OCI-LY3 (cell line): ENCODE results near the gene NAA16.

Experiments used
- H2AFZ ChIP-seq: fragments of 200-600, 300-600 bp; shearing (Covaris generic); 2 replicates; pipeline ENCODE4 v1.6.0; 2014; ENCODE audit warnings: antibody characterized with exemption, low read depth, low read length
- H3K27ac ChIP-seq: fragments of 200-600, 300-600 bp; sonication (generic); 2 replicates; pipeline ENCODE4 v1.5.1; 2014; ENCODE audit warnings: mild to moderate bottlenecking, low read length, moderate library complexity, mixed read lengths
- H3K27me3 ChIP-seq: fragments of 200-600, 300-600 bp; sonication (generic); 2 replicates; pipeline ENCODE4 v1.6.1; 2014; ENCODE audit warnings: low read depth, low read length, mixed read lengths
- H3K36me3 ChIP-seq: fragments of 200-600, 300-600 bp; sonication (generic); replicated peaks from 2 replicates; pipeline ENCODE3; 2014; ENCODE audit warnings: low read depth, low read length, mixed read lengths
- H3K4me1 ChIP-seq: fragments of 300-600, 200-600 bp; sonication (generic); 2 replicates; pipeline ENCODE4 v1.6.1; 2014; ENCODE audit warnings: low read length, mixed read lengths
- H3K4me2 ChIP-seq: fragments of 200-600, 300-600 bp; sonication (generic); 2 replicates; pipeline ENCODE4 v1.6.1; 2014; ENCODE audit warnings: low read length, mixed read lengths
- H3K4me3 ChIP-seq: fragments of 300-600, 200-600 bp; sonication (generic); 2 replicates; pipeline ENCODE4 v1.5.1; 2014; ENCODE audit warnings: antibody characterized with exemption, mild to moderate bottlenecking, low read length, moderate library complexity
- H3K79me2 ChIP-seq: fragments of 300-600, 200-600 bp; shearing (Covaris generic); 2 replicates; pipeline ENCODE4 v1.6.1; 2014; ENCODE audit warnings: mild to moderate bottlenecking, low read length, mixed read lengths
- H3K9ac ChIP-seq: fragments of 300-600, 200-600 bp; shearing (Covaris generic); 2 replicates; pipeline ENCODE4 v1.6.0; 2014; ENCODE audit warnings: mild to moderate bottlenecking, low read length, moderate library complexity
- H3K9me3 ChIP-seq: fragments of 200-600, 300-600 bp; shearing (Covaris generic); 2 replicates; pipeline ENCODE4 v1.6.1; 2014; ENCODE audit warnings: low read length, mixed read lengths; ENCODE audit not compliant: insufficient read depth
- H4K20me1 ChIP-seq: fragments of 200-600, 300-600 bp; sonication (generic); 2 replicates; pipeline ENCODE4 v1.6.1; 2016; ENCODE audit warnings: low read length, mixed read lengths; ENCODE audit not compliant: insufficient read depth
- CTCF ChIP-seq: fragments of 200-600, 300-600 bp; sonication (generic); IDR thresholded peaks from 2 replicates; pipeline ENCODE4 v1.5.1; 2014; ENCODE audit warnings: antibody characterized with exemption, low read length, low read depth
- EZH2phosphoT487 ChIP-seq: fragments of 200-600 bp; shearing (Covaris generic); IDR thresholded peaks from 2 replicates; pipeline ENCODE4 v1.6.1; 2018; ENCODE audit warnings: antibody characterized with exemption, mixed run types, low read depth

NAA16 gene

GRCh38 chr13:41315443-41316047 is 4.5 kb downstream of the NAA16 start:
- TF ChIP-seq CTCF (no peak), EZH2phosphoT487 (no peak)
- Histone ChIP-seq H3K4me2 (no peak overlapping the region), H3K9ac (no peak overlapping the region), H3K4me3 (no peak overlapping the region), H3K4me1 (peaks cover 19% of the 10 kb centered on the region), H3K27me3 (no peaks in the 10 kb centered on the region), H2AFZ (no peak overlapping the region), H3K36me3 (peaks cover 21% of the 10 kb centered on the region), H3K9me3 (no peaks in the 10 kb centered on the region), H3K27ac (no peak overlapping the region), H3K79me2 (peaks cover 94% of the 10 kb centered on the region), H4K20me1 (peaks cover 52% of the 10 kb centered on the region)

- peaks cover 47% of the 10 kb centered on the region for H4K20me1 ChIP-seq
- peaks cover 92% of the 10 kb centered on the region for H3K79me2 ChIP-seq
- H3K9me3 ChIP-seq, result no peaks in the 10 kb centered on the region
- no peak overlapping the region for H3K27ac ChIP-seq
- peaks cover 19% of the 10 kb centered on the region for H3K4me1 ChIP-seq
- no peak for TF ChIP-seq CTCF
- no peak for TF ChIP-seq EZH2phosphoT487
- no peaks in the 10 kb centered on the region for H3K27me3 ChIP-seq
- H3K4me2 ChIP-seq, result no peak overlapping the region
- no peak overlapping the region for H2AFZ ChIP-seq
- peaks cover 26% of the 10 kb centered on the region for H3K36me3 ChIP-seq
- H3K9ac ChIP-seq, result no peak overlapping the region
- no peak overlapping the region for H3K4me3 ChIP-seq
Observed at GRCh38 chr13:41317243-41317642, 6.2 kb downstream of the NAA16 start.

- H2AFZ ChIP-seq, result no peak overlapping the region
- no peak overlapping the region for H3K4me3 ChIP-seq
- no peaks in the 10 kb centered on the region for H3K9me3 ChIP-seq
- TF ChIP-seq CTCF (no peak), EZH2phosphoT487 (no peak)
- no peaks in the 10 kb centered on the region for H4K20me1 ChIP-seq
- H3K4me2 ChIP-seq, result no peak overlapping the region
- no peaks in the 10 kb centered on the region for H3K4me1 ChIP-seq
- no peaks in the 10 kb centered on the region for H3K27me3 ChIP-seq
- H3K27ac ChIP-seq, result no peak overlapping the region
- H3K9ac ChIP-seq, result no peak overlapping the region
- H3K36me3 ChIP-seq, result peaks cover 34% of the 10 kb centered on the region
- peaks cover 10% of the 10 kb centered on the region for H3K79me2 ChIP-seq
Observed at GRCh38 chr13:41325752-41326151, 14.7 kb downstream of the NAA16 start.

- H3K9me3 ChIP-seq, result no peaks in the 10 kb centered on the region
- peaks cover 35% of the 10 kb centered on the region for H3K36me3 ChIP-seq
- no peak overlapping the region for H3K9ac ChIP-seq
- no peaks in the 10 kb centered on the region for H3K27me3 ChIP-seq
- no peak for TF ChIP-seq CTCF
- no peak overlapping the region for H3K4me2 ChIP-seq
- H4K20me1 ChIP-seq, result no peaks in the 10 kb centered on the region
- H3K79me2 ChIP-seq, result peaks cover 6% of the 10 kb centered on the region
- no peak overlapping the region for H3K27ac ChIP-seq
- H3K4me3 ChIP-seq, result no peak overlapping the region
- H3K4me1 ChIP-seq, result no peaks in the 10 kb centered on the region
- no peak overlapping the region for H2AFZ ChIP-seq
Observed at GRCh38 chr13:41326661-41327060, 15.6 kb downstream of the NAA16 start.
